Lower lobe of right lung (tissue), 2 donors: Measurements from ENCODE around the gene PLEK. TPM values are rescaled to one million over a fixed set of nuclear protein-coding genes. Genes with fewer than 3 reads are reported as not detected.

ENCODE experiments used
- ATAC-seq, 2 donors: fragments of 200-7000 bp; cut with Tn5 transposase; one replicate each; pipeline ENCODE4 v1.9.1; 2020 to 2022; ENCODE audit warnings: mild to moderate bottlenecking in 2 of 2, moderate library complexity in 2 of 2
- DNase-seq: peaks from one replicate; pipeline ENCODE4 v3.0.0-alpha.2; 2020
- H3K27ac ChIP-seq: fragments of 200-600 bp; one replicate; pipeline ENCODE4 v1.8.0; 2022
- H3K27me3 ChIP-seq: fragments of 200-600 bp; one replicate; pipeline ENCODE4 v1.8.0; 2022; ENCODE audit warnings: low read depth
- H3K36me3 ChIP-seq: fragments of 200-600 bp; one replicate; pipeline ENCODE4 v1.8.0; 2022; ENCODE audit warnings: mild to moderate bottlenecking
- H3K4me1 ChIP-seq: fragments of 200-600 bp; one replicate; pipeline ENCODE4 v1.8.0; 2022
- H3K4me3 ChIP-seq: fragments of 200-600 bp; one replicate; pipeline ENCODE4 v1.8.0; 2022; ENCODE audit warnings: mild to moderate bottlenecking
- H3K9me3 ChIP-seq: fragments of 200-600 bp; one replicate; pipeline ENCODE4 v1.8.0; 2022
- CTCF ChIP-seq: fragments of 200-600 bp; IDR thresholded peaks from one replicate; pipeline ENCODE4 v1.8.0; 2022; ENCODE audit warnings: antibody characterized with exemption, mild to moderate bottlenecking
- intact Hi-C: fragments of 100-400 bp; cut with DNase I; formaldehyde crosslinking; loops from one replicate; pipeline ENCODE4 v1.11.0; 2022
- total RNA-seq: library from RNA; stranded (reverse); fragmentation: NEBNext Ultra II Directional; extraction: Animal tissue kit (Norgen Biotek cat#: 25700); gene quantifications from one replicate; pipeline ENCODE4 v1.2.1, GENCODE V29; 2021
- donor health status: DM: no; HTN: yes; CAD: no; lungs with severe emphysema.

Gene PLEK
- total RNA-seq, 1 donor from 2014 or later, result 42.1 TPM

GRCh38 chr2:68336192-68336591 is 28.9 kb upstream of the PLEK start:
- intact Hi-C loops, result no loop called here
- TF ChIP-seq CTCF, result no peak
- H3K4me1 ChIP-seq, result no peaks in the 10 kb centered on the region
- no peaks in the 10 kb centered on the region for H3K27me3 ChIP-seq
- ATAC-seq, result no peak
- no peak for DNase-seq
- H3K27ac ChIP-seq, result no peak overlapping the region
- no peaks in the 10 kb centered on the region for H3K9me3 ChIP-seq
- no peaks in the 10 kb centered on the region for H3K36me3 ChIP-seq
- no peak overlapping the region for H3K4me3 ChIP-seq

GRCh38 chr2:68340226-68341061 is 24.6 kb upstream of the PLEK start:
- no peak for TF ChIP-seq CTCF
- ATAC-seq (no peak), DNase-seq (no peak)
- H3K4me3 ChIP-seq, result no peak overlapping the region
- H3K4me1 ChIP-seq, result no peaks in the 10 kb centered on the region
- intact Hi-C loops, result no loop called here
- H3K27me3 ChIP-seq, result no peaks in the 10 kb centered on the region
- no peak overlapping the region for H3K27ac ChIP-seq
- H3K36me3 ChIP-seq, result no peaks in the 10 kb centered on the region
- no peaks in the 10 kb centered on the region for H3K9me3 ChIP-seq

- no peaks in the 10 kb centered on the region for H3K9me3 ChIP-seq
- no peak for ATAC-seq
Observed at GRCh38 chr2:68341062-68341329, 24.1 kb upstream of the PLEK start.

GRCh38 chr2:68341583-68341982 is 23.5 kb upstream of the PLEK start:
- H3K4me1 ChIP-seq, result no peaks in the 10 kb centered on the region
- H3K9me3 ChIP-seq, result no peaks in the 10 kb centered on the region
- no peak overlapping the region for H3K27ac ChIP-seq
- no peaks in the 10 kb centered on the region for H3K27me3 ChIP-seq
- no peak for ATAC-seq
- H3K4me3 ChIP-seq, result no peak overlapping the region
- no peak for TF ChIP-seq CTCF
- H3K36me3 ChIP-seq, result no peaks in the 10 kb centered on the region
- intact Hi-C loops, result no loop called here
- DNase-seq, result no peak

More at GRCh38 chr2:68341062-68341329, 24.1 kb upstream of the PLEK start:
- no peak for DNase-seq
- no peak overlapping the region for H3K27ac ChIP-seq
- no peaks in the 10 kb centered on the region for H3K36me3 ChIP-seq
- no peaks in the 10 kb centered on the region for H3K27me3 ChIP-seq
- no peak for TF ChIP-seq CTCF
- intact Hi-C loops, result no loop called here
- H3K4me1 ChIP-seq, result no peaks in the 10 kb centered on the region
- no peak overlapping the region for H3K4me3 ChIP-seq

- no peak for TF ChIP-seq CTCF
- H3K4me1 ChIP-seq, result no peaks in the 10 kb centered on the region
- no peaks in the 10 kb centered on the region for H3K27me3 ChIP-seq
- no peak for ATAC-seq
- H3K27ac ChIP-seq, result no peak overlapping the region
- no peaks in the 10 kb centered on the region for H3K9me3 ChIP-seq
- no peak for DNase-seq
- no peaks in the 10 kb centered on the region for H3K36me3 ChIP-seq
- intact Hi-C loops, result no loop called here
- no peak overlapping the region for H3K4me3 ChIP-seq
Observed at GRCh38 chr2:68342470-68342869, 22.6 kb upstream of the PLEK start.
